GM19238 (cell line): Measurements from ENCODE around the gene AUNIP.
"Not testable (repeated sequence)": the region's sequence is repeated elsewhere in the genome, so short reads cannot be mapped to it uniquely, and the experiment has no call there.

Source experiments
- DNase-seq: peaks from one replicate; pipeline ENCODE4 v3.0.0; 2011; ENCODE audit warnings: low spot score; ENCODE audit not compliant: insufficient read length

The AUNIP gene

GRCh38 chr1:25866288-25866687, 7.0 kb upstream of the AUNIP start:
- DNase-seq = no peak

GRCh38 chr1:25864434-25864833, 5.2 kb upstream of the AUNIP start:
- DNase-seq = no peak

GRCh38 chr1:25863486-25864262, 4.4 kb upstream of the AUNIP start:
- no peak for DNase-seq

- no peak for DNase-seq
These were observed 3.7 kb upstream of the AUNIP start for GRCh38 chr1:25862785-25863485.

- DNase-seq = no peak
These were observed 2.3 kb upstream of the AUNIP start for GRCh38 chr1:25861316-25862286.

GRCh38 chr1:25858494-25858893, 763 bp downstream of the AUNIP start:
- no peak for DNase-seq

GRCh38 chr1:25856856-25857255, 2.4 kb downstream of the AUNIP start:
- DNase-seq = no peak

GRCh38 chr1:25854554-25854953, 4.7 kb downstream of the AUNIP start:
- no peak for DNase-seq

GRCh38 chr1:25848531-25848930, 10.7 kb downstream of the AUNIP start:
- DNase-seq = no peak

- DNase-seq = no peak
These were observed 11.3 kb downstream of the AUNIP start for GRCh38 chr1:25847929-25848328.

- no peak for DNase-seq
These were observed 13.6 kb downstream of the AUNIP start for GRCh38 chr1:25845664-25846063.

- DNase-seq = no peak
These were observed 14.5 kb downstream of the AUNIP start for GRCh38 chr1:25844536-25845337.

- DNase-seq = no peak
These were observed 15.8 kb downstream of the AUNIP start for GRCh38 chr1:25843483-25843882.

- DNase-seq = not testable (repeated sequence)
These were observed 19.4 kb downstream of the AUNIP start for GRCh38 chr1:25839808-25840207.

- no peak for DNase-seq
These were observed 21.9 kb downstream of the AUNIP start for GRCh38 chr1:25837262-25837875.

GRCh38 chr1:25836695-25837094, 22.6 kb downstream of the AUNIP start:
- DNase-seq = no peak

GRCh38 chr1:25834894-25835293, 24.4 kb downstream of the AUNIP start:
- DNase-seq = no peak

GRCh38 chr1:25833158-25833557, 26.1 kb downstream of the AUNIP start:
- DNase-seq = no peak

GRCh38 chr1:25832336-25833037, 26.8 kb downstream of the AUNIP start:
- no peak for DNase-seq
